Naive thymus-derived CD4-positive, alpha-beta T cell (primary cell): ENCODE results near the gene VPS37D. TPM values are rescaled to one million over a fixed set of nuclear protein-coding genes. Genes with fewer than 3 reads are reported as not detected.

Source experiments
- ATAC-seq: fragments of 150-1000 bp; cut with Tn5 transposase; 2 replicates; pipeline ENCODE4 v1.10.0; 2021; ENCODE audit warnings: mild to moderate bottlenecking, moderate library complexity
- CTCF ChIA-PET: fragments of 350-600 bp; sonication (Branson Sonifier 250); formaldehyde crosslinking; loops from one replicate; lab custom pipeline; 2021; ENCODE audit warnings: antibody characterized with exemption; lab: Charles Lee
- POLR2A ChIA-PET: fragments of 350-600 bp; sonication (Branson Sonifier 250); formaldehyde crosslinking; loops from one replicate; lab custom pipeline; 2021; ENCODE audit warnings: antibody characterized with exemption, inconsistent platforms; lab: Charles Lee
- DNase-seq, 9 donors: peaks; one replicate each; pipeline versions ENCODE4 v3.0.0 to v3.0.0-alpha.2; 2020 to 2022; ENCODE audit warnings: mixed read lengths in 1 of 9
- H3K27ac ChIP-seq: one replicate; pipeline ENCODE4 v1.7.0; 2013; ENCODE audit warnings: mild to moderate bottlenecking, low read depth, low read length, moderate library complexity
- H3K27me3 ChIP-seq, 2 donors: one replicate each; pipeline ENCODE4 v1.7.0; 2013; ENCODE audit warnings: low read length in 2 of 2, mild to moderate bottlenecking in 2 of 2, moderate library complexity in 2 of 2; ENCODE audit not compliant: control insufficient read depth in 2 of 2, insufficient read depth in 2 of 2
- H3K36me3 ChIP-seq, 3 experiments: 1 replicate in 2 of 3; 2 replicates in 1 of 3; pipeline ENCODE4 v1.7.0; 2013; ENCODE audit warnings: low read length in 3 of 3, mild to moderate bottlenecking in 3 of 3, moderate library complexity in 1 of 3; ENCODE audit not compliant: insufficient read depth in 3 of 3, control insufficient read depth in 2 of 3
- H3K4me1 ChIP-seq, 2 donors: one replicate each; pipeline ENCODE4 v1.7.0; 2013; ENCODE audit warnings: low read length in 2 of 2, mild to moderate bottlenecking in 2 of 2, moderate library complexity in 1 of 2; ENCODE audit not compliant: control insufficient read depth in 2 of 2, insufficient read depth in 2 of 2
- H3K4me3 ChIP-seq: 2 replicates; pipeline ENCODE4 v1.7.0; 2013; ENCODE audit warnings: mild to moderate bottlenecking, low read length
- H3K9me3 ChIP-seq, 3 experiments: 1 replicate in 2 of 3; 2 replicates in 1 of 3; pipeline ENCODE4 v1.7.0; 2013; ENCODE audit warnings: low read length in 3 of 3; ENCODE audit not compliant: control insufficient read depth in 2 of 3
- H3K27ac Mint-ChIP-seq, 9 donors: one replicate each; pipeline ENCODE4 v1.8.0; 2020 to 2022; ENCODE audit warnings: mixed read lengths in 9 of 9, mild to moderate bottlenecking in 8 of 9, moderate library complexity in 5 of 9, inconsistent platforms in 2 of 9
- H3K27me3 Mint-ChIP-seq, 5 donors: one replicate each; pipeline ENCODE4 v1.8.0; 2021 to 2022; ENCODE audit warnings: mixed read lengths in 5 of 5, mild to moderate bottlenecking in 1 of 5
- H3K36me3 Mint-ChIP-seq, 5 donors: one replicate each; pipeline ENCODE4 v1.8.0; 2020 to 2022; ENCODE audit warnings: mixed read lengths in 5 of 5, mild to moderate bottlenecking in 3 of 5, inconsistent platforms in 1 of 5
- H3K4me1 Mint-ChIP-seq, 7 donors: one replicate each; pipeline ENCODE4 v1.8.0; 2020 to 2022; ENCODE audit warnings: mixed read lengths in 7 of 7, mild to moderate bottlenecking in 3 of 7, inconsistent platforms in 1 of 7
- H3K4me3 Mint-ChIP-seq, 10 donors: one replicate each; pipeline ENCODE4 v1.8.0; 2020 to 2022; ENCODE audit warnings: mild to moderate bottlenecking in 10 of 10, mixed read lengths in 10 of 10, moderate library complexity in 6 of 10, inconsistent platforms in 2 of 10
- H3K9me3 Mint-ChIP-seq, 11 donors: one replicate each; pipeline ENCODE4 v1.8.0; 2020 to 2022; ENCODE audit warnings: mixed read lengths in 11 of 11, mild to moderate bottlenecking in 4 of 11, inconsistent platforms in 1 of 11, moderate library complexity in 1 of 11
- intact Hi-C, 2 donors: fragments of 100-400 bp; cut with micrococcal nuclease; formaldehyde crosslinking; loops; one replicate each; pipeline ENCODE4 v1.15.1; 2023
- polyA plus RNA-seq, 2 donors: library from polyadenylated mRNA; unstranded; fragments of 300-500 nt; fragmentation: Illumina TruSeq; gene quantifications; one replicate each; pipeline ENCODE4 v1.2.3, GENCODE V29; 2021
- total RNA-seq, 6 experiments: library from RNA in 5 of 6; stranded (reverse) in 5 of 6; gene quantifications; 1 replicate in 5 of 6; 2 replicates in 1 of 6; pipeline ENCODE4 v1.2.3 and lab custom pipeline; 2021 to 2026

Gene VPS37D
- total and polyA plus RNA-seq, 7 experiments from 2014 or later, result 0.22 to 0.85 (median 0.44) TPM; not detected in 4

- Histone ChIP-seq H3K9me3 (peaks cover 0 to 16% (median 8%) of the 10 kb centered on the region in 3 experiments), H3K4me3 (no peak overlapping the region), H3K27ac (no peak overlapping the region), H3K36me3 (no peaks in the 10 kb centered on the region), H3K27me3 (peaks cover 0 to 15% of the 10 kb centered on the region in 2 donors), H3K4me1 (peaks cover 0 to 4% of the 10 kb centered on the region in 2 donors)
- Mint-ChIP-seq H3K4me3 (no peak overlapping the region), H3K9me3 (peaks cover 0 to 24% (median 7%) of the 10 kb centered on the region in 11 donors), H3K27ac (no peak overlapping the region), H3K4me1 (peaks cover 8 to 17% (median 9%) of the 10 kb centered on the region in 7 donors), H3K27me3 (peaks cover 35 to 56% (median 40%) of the 10 kb centered on the region in 5 donors), H3K36me3 (peaks cover 0 to 4% (median 4%) of the 10 kb centered on the region in 5 donors)
- CTCF ChIA-PET, result interaction anchor here (1.2 kb wide), 1 partner anchor 15 kb away, joined by 4 read pairs; no protein-coding TSS in a partner anchor
- DNase-seq (no peak), ATAC-seq (no peak)
- POLR2A ChIA-PET, result no interaction called here
- intact Hi-C loops, result no loop called here
These were observed 22.8 kb upstream of the VPS37D start for GRCh38 chr7:73644688-73645286.

- peaks cover 43 to 59% (median 47%) of the 10 kb centered on the region in 5 donors for H3K27me3 Mint-ChIP-seq
- no peak overlapping the region for H3K4me3 Mint-ChIP-seq
- Histone ChIP-seq H3K4me3 (no peak overlapping the region), H3K27ac (no peak overlapping the region), H3K36me3 (no peaks in the 10 kb centered on the region), H3K4me1 (peaks cover 0 to 4% of the 10 kb centered on the region in 2 donors), H3K9me3 (peaks cover 0 to 14% (median 7%) of the 10 kb centered on the region in 3 experiments), H3K27me3 (peaks cover 0 to 15% of the 10 kb centered on the region in 2 donors)
- intact Hi-C loops, result no loop called here
- peaks cover 0 to 16% (median 5%) of the 10 kb centered on the region in 11 donors for H3K9me3 Mint-ChIP-seq
- POLR2A ChIA-PET, result no interaction called here
- peaks cover 8 to 17% (median 9%) of the 10 kb centered on the region in 7 donors for H3K4me1 Mint-ChIP-seq
- peaks cover 0 to 4% (median 4%) of the 10 kb centered on the region in 5 donors for H3K36me3 Mint-ChIP-seq
- no peak for ATAC-seq
- CTCF ChIA-PET, result interaction anchor here (1.2 kb wide), 1 partner anchor 16 kb away, joined by 4 read pairs; no protein-coding TSS in a partner anchor
- DNase-seq, result no peak
- H3K27ac Mint-ChIP-seq, result no peak overlapping the region
These were observed 21.9 kb upstream of the VPS37D start for GRCh38 chr7:73645643-73646174.

GRCh38 chr7:73646785-73647724, 20.6 kb upstream of the VPS37D start:
- Mint-ChIP-seq H3K27ac (no peak overlapping the region), H3K27me3 (peaks cover 50 to 63% (median 55%) of the 10 kb centered on the region in 5 donors), H3K9me3 (peaks cover 0 to 6% (median under 1%) of the 10 kb centered on the region in 11 donors), H3K4me3 (peak overlapping the region in 6 of 10 donors; percentile 29 to 56 (median 46)), H3K4me1 (peaks cover 8 to 17% (median 9%) of the 10 kb centered on the region in 7 donors), H3K36me3 (peaks cover 0 to 1% (median under 1%) of the 10 kb centered on the region in 5 donors)
- DNase-seq (no peak), ATAC-seq (no peak)
- peaks cover 0 to 15% of the 10 kb centered on the region in 2 donors for H3K27me3 ChIP-seq
- POLR2A ChIA-PET, result interaction anchor here (0.7 kb wide), 1 partner anchor 11 kb away, joined by 4 read pairs; no protein-coding TSS in a partner anchor
- CTCF ChIA-PET, result no interaction called here
- H3K9me3 ChIP-seq, result peaks cover 0 to under 1% (median 0%) of the 10 kb centered on the region in 3 experiments
- H3K36me3 ChIP-seq, result no peaks in the 10 kb centered on the region
- no peak overlapping the region for H3K4me3 ChIP-seq
- peaks cover 0 to 4% of the 10 kb centered on the region in 2 donors for H3K4me1 ChIP-seq
- intact Hi-C loops, result no loop called here
- no peak overlapping the region for H3K27ac ChIP-seq

- H3K27me3 Mint-ChIP-seq, result peaks cover 55 to 67% (median 61%) of the 10 kb centered on the region in 5 donors
- peak overlapping the region in 1 of 9 donors; percentile 25 for H3K27ac Mint-ChIP-seq
- H3K4me1 Mint-ChIP-seq, result peaks cover 8 to 17% (median 9%) of the 10 kb centered on the region in 7 donors
- peak; percentile 76 for ATAC-seq
- Histone ChIP-seq H3K27ac (no peak overlapping the region), H3K4me1 (peaks cover 0 to 4% of the 10 kb centered on the region in 2 donors), H3K4me3 (peak overlapping the region; percentile 19), H3K27me3 (peaks cover 0 to 15% of the 10 kb centered on the region in 2 donors), H3K36me3 (no peaks in the 10 kb centered on the region), H3K9me3 (no peaks in the 10 kb centered on the region)
- H3K9me3 Mint-ChIP-seq, result peaks cover 0 to 4% (median 0%) of the 10 kb centered on the region in 11 donors
- ChIA-PET CTCF (no interaction called here), POLR2A (no interaction called here)
- DNase-seq, result peak in 5 of 9 donors; percentile 19 to 34 (median 31)
- no peaks in the 10 kb centered on the region for H3K36me3 Mint-ChIP-seq
- intact Hi-C loops, result loop anchor here in 1 of 2 donors (1.0 kb wide), 1 partner anchor 77 kb away; no protein-coding TSS in a partner anchor
- peak overlapping the region; percentile 12 to 78 (median 66) for H3K4me3 Mint-ChIP-seq
These were observed 19.7 kb upstream of the VPS37D start for GRCh38 chr7:73647725-73648592.

GRCh38 chr7:73648593-73649332, 18.9 kb upstream of the VPS37D start:
- no peak for DNase-seq
- intact Hi-C loops, result loop anchor here in 1 of 2 donors (1.0 kb wide), 1 partner anchor 77 kb away; no protein-coding TSS in a partner anchor
- Histone ChIP-seq H3K4me1 (peaks cover 0 to 4% of the 10 kb centered on the region in 2 donors), H3K9me3 (no peaks in the 10 kb centered on the region), H3K27me3 (peaks cover 0 to 15% of the 10 kb centered on the region in 2 donors), H3K36me3 (no peaks in the 10 kb centered on the region), H3K27ac (no peak overlapping the region), H3K4me3 (no peak overlapping the region)
- POLR2A ChIA-PET, result no interaction called here
- H3K4me1 Mint-ChIP-seq, result peaks cover 8 to 17% (median 9%) of the 10 kb centered on the region in 7 donors
- H3K9me3 Mint-ChIP-seq, result peaks cover 0 to 2% (median 0%) of the 10 kb centered on the region in 11 donors
- peaks cover 58 to 72% (median 63%) of the 10 kb centered on the region in 5 donors for H3K27me3 Mint-ChIP-seq
- CTCF ChIA-PET, result no interaction called here
- peak overlapping the region in 1 of 9 donors; percentile 25 for H3K27ac Mint-ChIP-seq
- H3K4me3 Mint-ChIP-seq, result peak overlapping the region in 9 of 10 donors; percentile 12 to 78 (median 68)
- ATAC-seq, result no peak
- no peaks in the 10 kb centered on the region for H3K36me3 Mint-ChIP-seq
